IMR-90 (cell line): ENCODE measurements around the gene MON2.

Experiments used
- CEBPB ChIP-seq: IDR thresholded peaks from 2 replicates; pipeline ENCODE4 v1.6.1; 2012; ENCODE audit warnings: low read depth, low read length, improper control_type of control experiment
- CHD1 ChIP-seq: IDR thresholded peaks from 2 replicates; pipeline ENCODE4 v1.6.1; 2012; ENCODE audit warnings: low read depth, low read length, improper control_type of control experiment
- FOS ChIP-seq: fragments of 150-350 bp; IDR thresholded peaks from 2 replicates; pipeline ENCODE4 v1.6.1; 2016; ENCODE audit warnings: low read depth, low read length
- MAFK ChIP-seq: IDR thresholded peaks from 2 replicates; pipeline ENCODE4 v1.6.1; 2012; ENCODE audit warnings: low read depth, low read length, improper control_type of control experiment
- MAZ ChIP-seq: IDR thresholded peaks from 2 replicates; pipeline ENCODE4 v1.6.1; 2012; ENCODE audit warnings: low read depth, mild to moderate bottlenecking, low read length, improper control_type of control experiment, moderate library complexity, borderline replicate concordance
- MXI1 ChIP-seq: IDR thresholded peaks from 2 replicates; pipeline ENCODE4 v1.6.1; 2012; ENCODE audit warnings: low read depth, mild to moderate bottlenecking, low read length, moderate library complexity, borderline replicate concordance
- POLR2A ChIP-seq: IDR thresholded peaks from 2 replicates; pipeline ENCODE4 v1.6.1; 2012; ENCODE audit warnings: mild to moderate bottlenecking, low read depth, low read length
- RAD21 ChIP-seq: IDR thresholded peaks from 2 replicates; pipeline ENCODE4 v1.6.1; 2012; ENCODE audit warnings: low read length, improper control_type of control experiment
- RCOR1 ChIP-seq: IDR thresholded peaks from 2 replicates; pipeline ENCODE4 v1.6.1; 2012; ENCODE audit warnings: mild to moderate bottlenecking, low read length, improper control_type of control experiment; ENCODE audit not compliant: insufficient replicate concordance
- RFX5 ChIP-seq: IDR thresholded peaks from 2 replicates; pipeline ENCODE4 v1.8.0; 2012; ENCODE audit warnings: low read depth, mild to moderate bottlenecking, low read length, moderate library complexity
- SMC3 ChIP-seq: fragments of 150-350 bp; IDR thresholded peaks from 2 replicates; pipeline ENCODE4 v1.6.1; 2016; ENCODE audit warnings: low read depth, mild to moderate bottlenecking, antibody characterized with exemption, low read length, moderate library complexity
- USF2 ChIP-seq: fragments of 150-350 bp; IDR thresholded peaks from 2 replicates; pipeline ENCODE4 v1.6.1; 2017; ENCODE audit warnings: mild to moderate bottlenecking, antibody characterized with exemption, low read length, low read depth
- TF ChIP-seq, protein P1 (sequence below): conservative IDR thresholded peaks from 2 replicates; pipeline ENCODE4 v1.5.1; 2012; ENCODE audit warnings: mild to moderate bottlenecking, low read depth, low read length, improper control_type of control experiment

DNA sequence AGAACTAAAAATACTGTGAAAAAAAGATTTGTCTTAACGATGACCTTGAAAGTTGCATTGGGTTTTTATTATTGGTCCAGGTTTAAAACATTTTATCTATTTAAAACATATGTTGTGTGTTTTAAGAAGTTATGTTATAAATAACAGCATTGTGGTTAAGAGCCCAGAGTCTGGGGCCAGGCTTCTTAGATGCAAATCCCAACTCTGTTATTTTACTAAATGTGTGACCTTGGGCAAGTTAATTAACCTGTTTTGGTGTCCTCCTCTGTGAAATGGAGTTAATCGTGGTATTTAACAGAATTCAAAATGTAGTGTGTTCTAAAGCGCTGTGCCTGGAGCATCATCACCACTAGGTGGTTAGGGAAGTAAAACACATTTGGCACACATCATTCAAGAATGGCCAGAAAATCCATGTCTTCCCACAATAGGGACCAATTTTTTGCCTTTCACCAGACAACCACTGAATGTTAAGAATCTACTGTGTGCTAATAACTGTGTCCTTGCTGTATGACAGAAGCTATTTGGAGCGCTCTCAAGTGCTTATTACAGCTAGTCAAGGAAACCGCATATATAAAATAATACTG, 133.3 kb downstream of the MON2 start:
- TF ChIP-seq, protein P1, sequence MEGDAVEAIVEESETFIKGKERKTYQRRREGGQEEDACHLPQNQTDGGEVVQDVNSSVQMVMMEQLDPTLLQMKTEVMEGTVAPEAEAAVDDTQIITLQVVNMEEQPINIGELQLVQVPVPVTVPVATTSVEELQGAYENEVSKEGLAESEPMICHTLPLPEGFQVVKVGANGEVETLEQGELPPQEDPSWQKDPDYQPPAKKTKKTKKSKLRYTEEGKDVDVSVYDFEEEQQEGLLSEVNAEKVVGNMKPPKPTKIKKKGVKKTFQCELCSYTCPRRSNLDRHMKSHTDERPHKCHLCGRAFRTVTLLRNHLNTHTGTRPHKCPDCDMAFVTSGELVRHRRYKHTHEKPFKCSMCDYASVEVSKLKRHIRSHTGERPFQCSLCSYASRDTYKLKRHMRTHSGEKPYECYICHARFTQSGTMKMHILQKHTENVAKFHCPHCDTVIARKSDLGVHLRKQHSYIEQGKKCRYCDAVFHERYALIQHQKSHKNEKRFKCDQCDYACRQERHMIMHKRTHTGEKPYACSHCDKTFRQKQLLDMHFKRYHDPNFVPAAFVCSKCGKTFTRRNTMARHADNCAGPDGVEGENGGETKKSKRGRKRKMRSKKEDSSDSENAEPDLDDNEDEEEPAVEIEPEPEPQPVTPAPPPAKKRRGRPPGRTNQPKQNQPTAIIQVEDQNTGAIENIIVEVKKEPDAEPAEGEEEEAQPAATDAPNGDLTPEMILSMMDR = no peak; the same call in 1 of the 2 replicates
- TF ChIP-seq POLR2A (no peak), MXI1 (no peak), MAFK (no peak), RCOR1 (no peak), USF2 (no peak), FOS (no peak), CHD1 (no peak), RAD21 (no peak), SMC3 (0 out of 2 replicates have a peak, but pooled peaks have one; percentile 15), CEBPB (no peak), RFX5 (no peak), MAZ (no peak)
